Right renal pelvis (tissue), 4 donors: ENCODE data around the gene ASMT. TPM values are rescaled to one million over a fixed set of nuclear protein-coding genes. Genes with fewer than 3 reads are reported as not detected.
"Not testable (repeated sequence)": the region's sequence is repeated elsewhere in the genome, so short reads cannot be mapped to it uniquely, and the experiment has no call there.

Source experiments
- DNase-seq, 4 donors: peaks; one replicate each; pipeline ENCODE4 v3.0.0-alpha.2; 2013; ENCODE audit warnings: low read depth in 4 of 4, low spot score in 3 of 4, missing footprints in 1 of 4
- polyA plus RNA-seq, 4 donors: library from polyadenylated mRNA; unstranded; fragments of 120-200 nt; gene quantifications; one replicate each; pipeline ENCODE4 v1.2.1, GENCODE V29; 2013; ENCODE audit not compliant: insufficient read length in 4 of 4

Gene ASMT
- under 1 TPM in 1 of 4 donors, not detected in 3; 0.08 TPM for polyA plus RNA-seq

GRCh38 chrX:1614927-1615326 is at the start of gene ASMT:
Gene ASMT (plus strand): TSS chrX:1615059. CDS start chrX:1615200, 141 bp downstream.
- DNase-seq: no peak

- DNase-seq: not testable (repeated sequence)
These were observed 40.7 kb upstream of the ASMT start for GRCh38 chrX:1574181-1574580.

GRCh38 chrX:1576201-1576992 is 38.5 kb upstream of the ASMT start:
- no peak for DNase-seq

- no peak for DNase-seq
These were observed 37.0 kb upstream of the ASMT start for GRCh38 chrX:1577845-1578244.

- no peak for DNase-seq
These were observed 36.2 kb upstream of the ASMT start for GRCh38 chrX:1578511-1579173.

- DNase-seq: peak in 1 of 4 donors; percentile 36
These were observed 33.7 kb upstream of the ASMT start for GRCh38 chrX:1581132-1581531.

GRCh38 chrX:1582686-1583437 is 32.0 kb upstream of the ASMT start:
- no peak for DNase-seq

GRCh38 chrX:1584237-1585011 is 30.4 kb upstream of the ASMT start:
- no peak for DNase-seq

- no peak for DNase-seq
These were observed 27.7 kb upstream of the ASMT start for GRCh38 chrX:1587161-1587560.

- no peak for DNase-seq
These were observed 25.3 kb upstream of the ASMT start for GRCh38 chrX:1589356-1590130.

- DNase-seq: peak; percentile 88 to 96 (median 92)
These were observed 23.6 kb upstream of the ASMT start, which contains the start of gene AKAP17A for GRCh38 chrX:1591102-1591862. Gene AKAP17A (plus strand): TSS chrX:1591604. CDS start chrX:1593463, 1,859 bp downstream.

GRCh38 chrX:1591863-1592469 is 22.9 kb upstream of the ASMT start:
- no peak for DNase-seq

GRCh38 chrX:1592470-1593142 is 22.3 kb upstream of the ASMT start:
- DNase-seq: no peak

- no peak for DNase-seq
These were observed 21.3 kb upstream of the ASMT start for GRCh38 chrX:1593286-1594271.

- DNase-seq: no peak
These were observed 19.2 kb upstream of the ASMT start for GRCh38 chrX:1595711-1596060.

- no peak for DNase-seq
These were observed 18.0 kb upstream of the ASMT start for GRCh38 chrX:1596676-1597344.
